HG02678 (cell line): Measurements from ENCODE around the gene BMP8B.
"Not testable (repeated sequence)": the region's sequence is repeated elsewhere in the genome, so short reads cannot be mapped to it uniquely, and the experiment has no call there.

Experiments
- ATAC-seq: cut with Tn5 transposase; IDR thresholded peaks from one replicate; pipeline ENCODE4 v1.9.1; 2021; ENCODE audit warnings: mild to moderate bottlenecking, moderate library complexity; ENCODE audit not compliant: unreplicated experiment

The BMP8B gene

DNA sequence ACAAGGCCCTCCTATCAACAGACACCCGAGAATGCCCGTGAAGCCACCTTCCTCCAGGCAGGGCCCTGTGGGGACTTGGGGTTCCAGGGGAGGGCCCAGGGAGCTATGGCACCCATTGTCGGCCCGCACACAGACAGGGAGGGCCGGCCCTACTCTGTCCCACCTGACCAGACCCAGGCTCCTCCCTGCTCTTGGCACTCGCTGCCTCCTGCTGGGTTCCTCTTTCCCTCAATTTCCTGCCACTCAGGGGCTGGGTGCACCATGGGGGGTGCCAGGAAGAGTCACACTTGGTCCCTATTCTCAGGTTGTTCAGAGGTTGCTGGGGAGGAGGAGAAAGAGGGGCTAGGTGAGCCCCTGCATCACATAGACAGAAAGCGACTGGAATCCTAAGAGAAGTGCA is 9.5 kb downstream of the BMP8B start:
- no peak for ATAC-seq

DNA sequence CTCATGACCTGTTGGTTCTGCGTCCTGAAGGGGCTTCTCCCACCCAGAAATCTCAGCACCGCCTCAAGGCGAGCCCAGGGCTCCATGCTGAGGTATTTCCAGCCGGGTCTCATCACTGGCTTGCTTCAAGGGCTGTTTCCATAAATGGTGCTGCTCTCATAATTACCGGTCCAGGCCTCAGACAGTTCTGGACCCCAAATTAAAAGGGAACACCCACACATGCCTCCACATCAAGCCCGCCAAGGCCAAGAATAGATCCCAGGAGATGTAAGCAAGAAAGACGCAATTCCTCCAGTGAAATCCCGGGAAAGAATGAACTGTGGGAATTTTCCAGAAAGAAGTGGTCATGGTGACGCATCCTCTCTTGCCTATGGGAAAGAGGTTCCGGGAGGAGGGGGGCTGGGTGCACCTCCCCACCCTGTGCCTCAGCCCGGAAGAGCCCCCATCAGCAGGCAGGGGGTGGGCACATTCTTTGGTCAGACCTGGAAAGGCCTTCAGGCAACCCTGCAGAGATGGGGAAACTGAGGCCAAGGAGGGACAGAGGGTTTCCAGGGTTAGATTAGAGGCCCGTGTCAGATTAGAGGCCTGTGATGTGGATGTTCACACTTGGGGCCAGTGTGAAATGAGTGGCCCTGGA is 10.1 kb downstream of the BMP8B start:
- ATAC-seq: not testable (repeated sequence)

DNA sequence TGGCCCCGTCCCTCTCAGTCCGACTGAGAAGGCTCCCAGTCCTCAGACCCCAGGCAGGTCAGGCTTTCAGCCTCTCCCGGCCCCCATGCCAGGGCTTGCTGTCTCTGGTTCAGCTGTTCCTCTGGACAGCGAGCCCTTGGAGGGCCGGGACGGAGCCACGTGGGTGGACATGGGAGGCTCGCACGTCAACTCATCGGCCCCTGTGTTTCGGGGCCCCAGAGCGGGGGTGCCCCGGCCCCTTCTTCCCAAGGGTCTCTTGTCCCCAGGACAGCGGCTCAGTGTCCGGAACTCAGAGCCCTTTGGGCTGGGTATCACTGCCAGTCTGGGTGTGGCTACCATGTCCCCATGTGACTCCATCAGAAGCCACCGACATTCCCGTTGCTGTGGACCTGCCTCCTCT is 10.8 kb downstream of the BMP8B start:
- not testable (repeated sequence) for ATAC-seq

DNA sequence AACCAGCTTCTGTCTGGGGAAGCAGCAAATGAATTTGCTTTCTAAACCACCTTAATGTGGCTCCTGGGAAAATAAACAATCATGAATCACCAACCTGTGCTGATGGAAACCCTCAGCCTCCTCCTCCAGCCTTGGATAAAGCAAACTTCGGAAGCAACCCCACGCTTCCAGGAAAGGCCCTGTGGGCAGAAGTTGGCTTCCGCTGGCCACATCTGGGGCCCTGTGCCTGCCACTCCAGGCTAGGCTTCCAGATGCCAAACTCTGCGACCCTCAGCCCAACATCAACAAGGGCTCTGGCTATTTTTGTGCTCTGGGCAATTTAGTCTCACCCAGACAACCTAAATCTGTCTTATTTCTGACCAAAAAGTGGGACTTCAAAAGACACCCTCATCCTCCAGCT is 11.4 kb downstream of the BMP8B start:
- no peak for ATAC-seq

DNA sequence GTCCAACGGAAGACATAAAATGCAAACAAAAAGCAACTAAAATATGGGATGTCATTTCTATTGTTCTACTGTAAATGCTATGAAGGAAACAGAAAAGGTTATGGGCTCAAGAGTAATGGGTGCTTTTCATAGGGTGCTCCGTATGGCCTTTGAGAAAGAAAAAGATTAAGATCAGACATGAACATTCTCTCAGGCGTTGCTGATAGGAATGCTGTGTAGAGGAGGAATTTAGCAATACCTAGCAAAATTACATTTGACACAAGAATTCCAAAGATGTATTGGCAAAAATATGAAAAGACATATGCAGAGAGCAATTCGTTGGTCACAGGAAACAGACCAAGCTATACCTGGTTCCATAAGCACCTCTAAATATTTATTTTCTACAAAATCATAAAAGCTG is 11.8 kb downstream of the BMP8B start:
- ATAC-seq: no peak

DNA sequence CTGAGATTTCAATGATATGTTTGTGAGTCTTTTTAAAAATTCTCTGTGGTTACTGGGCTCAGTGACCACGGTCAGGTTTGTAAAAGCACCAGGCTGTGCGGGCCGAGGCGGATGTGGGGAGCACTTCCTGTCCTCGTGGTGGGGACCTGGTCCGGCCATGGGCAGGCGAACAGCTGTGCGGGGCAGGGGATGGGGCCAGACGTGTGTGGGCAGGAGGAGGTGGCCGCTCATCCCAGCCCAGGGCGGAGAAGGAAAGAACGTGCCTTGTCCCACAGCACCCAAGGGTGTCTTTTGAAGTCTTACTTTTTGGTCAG is 12.3 kb downstream of the BMP8B start:
- ATAC-seq: peak; percentile 68

DNA sequence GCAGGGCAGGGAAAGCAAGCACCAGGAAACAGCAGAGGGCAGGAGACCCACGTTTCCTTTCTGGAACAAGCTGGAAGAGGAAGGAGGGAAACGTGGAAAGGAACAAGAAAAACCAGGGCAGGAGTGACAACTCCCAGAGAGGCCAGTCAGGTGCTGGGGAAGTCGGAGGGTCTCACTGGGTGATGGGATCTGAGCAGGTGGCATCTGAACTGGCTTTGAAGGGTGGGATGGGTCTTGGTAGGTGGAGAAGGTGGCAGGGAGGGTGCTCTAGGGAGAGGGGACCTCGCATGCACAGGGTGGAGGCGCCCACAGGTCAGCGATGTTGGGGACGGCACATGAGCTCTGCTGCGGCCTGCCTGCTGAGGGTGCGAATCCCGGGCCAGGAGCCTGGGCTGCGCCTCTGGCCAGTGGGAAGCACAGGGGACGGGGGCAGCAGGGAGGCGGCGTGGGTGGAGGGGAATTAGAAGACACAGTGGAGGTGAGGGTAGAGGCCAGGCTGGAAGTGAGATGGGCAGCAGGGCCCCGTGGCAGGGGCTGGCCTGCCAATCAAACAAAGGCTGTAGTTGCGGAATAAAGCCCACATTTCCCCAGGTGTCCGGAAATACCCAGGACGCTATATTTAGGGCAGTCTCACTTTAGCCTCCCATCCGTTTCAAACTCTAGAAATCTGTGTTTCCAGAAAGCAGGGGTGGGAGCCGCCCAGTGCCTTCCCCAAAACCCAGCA is 12.8 kb downstream of the BMP8B start:
- ATAC-seq: peak; percentile 58

DNA sequence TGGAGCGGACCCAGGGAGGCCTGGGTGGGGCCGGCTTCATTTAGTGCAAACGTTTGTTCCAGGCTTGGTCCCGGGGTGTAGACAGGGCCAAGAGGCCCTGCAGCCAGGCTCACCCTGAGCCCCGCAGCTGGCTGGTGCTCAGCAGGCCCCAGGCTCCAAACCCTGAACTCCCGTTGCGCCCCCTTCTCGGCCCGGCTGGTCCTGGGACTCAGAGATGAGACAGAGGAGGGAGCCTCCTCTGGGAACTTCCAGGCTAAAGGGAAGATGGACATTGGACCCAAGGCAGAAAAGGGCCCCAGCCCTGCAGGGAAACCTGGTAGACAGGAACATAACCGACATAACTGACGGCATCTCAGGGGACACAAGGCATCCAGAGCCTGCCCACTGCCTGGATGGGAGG is 13.5 kb downstream of the BMP8B start:
- ATAC-seq: not testable (repeated sequence)

DNA sequence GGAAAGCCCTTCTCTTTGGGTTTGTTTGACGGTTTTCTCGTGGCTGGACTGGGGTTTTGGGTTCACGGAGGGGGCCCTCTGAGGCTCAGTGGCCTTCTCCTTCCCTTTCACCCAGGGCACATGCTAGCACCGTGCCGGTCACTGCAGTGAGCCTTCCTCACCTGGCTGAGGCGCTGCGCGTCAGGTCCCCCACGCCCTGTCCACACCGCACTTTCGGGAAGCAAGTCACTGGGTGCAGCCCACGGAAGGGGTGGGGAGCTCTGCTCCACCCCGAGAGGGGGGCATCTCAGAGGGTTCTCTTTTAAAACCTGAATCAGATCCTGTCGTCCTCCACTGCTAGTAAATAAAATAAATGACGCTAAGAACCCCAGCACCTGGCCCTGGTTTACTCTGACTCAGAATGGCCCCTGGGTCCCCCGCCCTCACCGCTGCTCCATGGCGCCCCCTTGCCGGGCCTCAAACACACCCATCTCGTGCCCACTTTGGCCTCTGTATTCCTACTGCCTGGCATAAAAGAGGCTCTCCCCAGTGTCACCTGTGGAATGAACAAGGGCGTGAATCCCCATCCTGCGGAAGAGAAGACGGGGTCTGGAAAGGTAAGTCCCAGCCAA is 15.2 kb downstream of the BMP8B start:
- ATAC-seq: not testable (repeated sequence)

DNA sequence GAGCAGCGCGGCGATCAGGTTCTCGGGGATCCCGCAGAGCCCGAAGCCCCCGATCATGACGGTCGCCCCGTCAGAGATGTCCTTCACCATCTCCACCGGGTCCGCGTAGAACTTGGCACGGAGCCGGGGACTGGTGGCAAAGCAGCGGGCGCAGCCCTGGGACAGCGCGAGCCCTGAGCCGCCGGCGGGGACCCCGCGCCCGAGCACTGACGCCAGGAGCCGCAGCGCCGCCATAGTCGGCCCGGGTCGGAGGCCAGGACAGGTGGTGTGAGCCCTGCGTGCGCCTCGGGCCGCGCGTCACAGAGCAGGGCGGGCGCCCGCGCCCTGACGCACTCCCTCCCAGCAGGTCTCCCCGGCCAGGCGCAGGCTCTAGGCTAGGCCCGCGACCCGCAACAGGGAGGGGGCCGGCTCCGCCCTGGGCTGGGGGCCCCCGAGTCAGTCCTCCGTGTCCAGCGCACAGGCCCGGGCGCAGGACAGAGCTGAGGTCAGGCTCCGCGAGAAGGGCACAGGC is 17.6 kb downstream of the BMP8B start, which contains the start of gene OXCT2:
OXCT2 (minus strand) TSS at position 327 of the 511 bp plus-strand sequence; CDS start at position 234, 93 bp downstream.
- ATAC-seq: not testable (repeated sequence)

DNA sequence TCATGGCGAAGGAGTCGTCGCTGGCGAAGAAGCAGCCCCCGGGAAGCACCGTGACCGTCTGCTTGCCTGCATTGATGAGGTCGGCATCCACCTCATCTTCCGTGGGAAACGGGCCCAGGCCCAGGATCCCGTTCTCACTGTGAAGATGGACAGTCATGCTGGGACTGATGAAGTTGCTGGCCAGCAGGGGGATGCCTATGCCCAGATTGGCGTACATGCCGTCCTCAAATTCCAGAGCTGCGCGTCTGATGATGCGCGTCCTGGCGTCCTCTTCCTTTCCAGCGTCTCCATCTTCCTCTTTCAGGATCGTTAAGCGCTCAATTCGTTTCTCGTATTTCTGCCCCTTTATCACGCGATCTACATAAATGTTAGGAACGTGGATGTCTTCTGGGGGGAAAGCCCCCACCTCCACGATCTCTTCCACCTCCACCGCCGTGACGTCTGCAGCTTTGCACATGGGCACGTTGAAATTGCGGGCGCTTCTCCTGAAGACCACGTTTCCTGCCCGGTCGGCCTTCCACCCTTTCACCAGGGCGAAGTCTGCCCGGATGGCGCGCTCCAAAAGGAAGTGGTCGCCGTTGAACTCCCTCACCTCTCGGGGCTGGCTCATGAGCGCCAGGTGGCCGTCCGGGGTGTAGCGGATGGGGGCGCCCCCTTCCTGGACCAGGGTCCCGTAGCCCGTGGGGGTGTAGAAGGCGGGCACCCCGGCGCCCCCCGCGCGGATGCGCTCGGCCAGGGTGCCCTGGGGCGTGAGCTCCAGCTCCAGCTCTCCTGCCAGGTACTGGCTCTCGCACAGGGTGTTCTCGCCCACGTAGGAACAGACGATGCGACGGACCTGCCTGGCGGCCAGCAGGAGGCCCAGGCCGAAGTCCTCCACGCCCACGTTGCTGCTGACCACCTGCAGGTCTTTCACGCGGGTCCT is 18.3 kb downstream of the BMP8B start:
- not testable (repeated sequence) for ATAC-seq

DNA sequence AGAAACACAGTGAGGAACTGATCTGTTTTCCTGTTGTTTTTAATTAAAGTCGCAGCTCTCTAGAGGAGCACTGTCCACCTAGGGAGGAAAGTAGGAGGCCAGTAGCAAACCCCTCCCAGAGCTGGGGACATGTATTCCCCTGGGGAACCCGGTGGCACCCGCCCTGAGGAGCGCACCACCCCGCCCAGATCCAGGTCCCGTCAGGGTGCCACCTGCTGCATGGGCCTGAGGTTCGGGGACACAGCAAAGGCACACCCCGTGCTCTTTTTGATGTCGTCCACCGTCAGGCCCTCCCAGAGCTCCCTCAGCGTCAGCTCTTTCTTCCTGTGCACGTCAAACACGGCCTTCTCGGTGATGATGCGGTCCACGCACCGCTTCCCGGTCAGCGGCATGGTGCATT is 19.2 kb downstream of the BMP8B start:
- ATAC-seq: not testable (repeated sequence)

DNA sequence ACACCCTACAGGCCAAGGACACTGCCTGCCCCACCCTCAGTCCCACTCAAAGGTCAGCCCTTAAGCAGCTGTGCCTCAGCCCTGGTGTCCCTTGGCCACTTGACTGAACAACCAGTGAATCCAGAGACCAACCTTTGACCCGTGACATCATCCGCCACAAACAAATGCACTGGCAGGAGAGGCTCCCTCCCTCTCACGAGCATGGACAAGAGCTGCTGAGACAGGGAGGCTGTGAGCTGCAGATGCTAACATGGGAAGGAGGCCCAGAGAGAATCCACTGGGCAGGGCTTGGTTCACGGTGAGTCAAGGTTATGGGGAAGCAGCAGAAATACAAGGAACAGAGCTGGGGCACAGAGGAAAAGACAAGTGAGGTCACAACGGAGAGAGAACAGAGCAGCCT is 22.2 kb downstream of the BMP8B start:
- ATAC-seq: not testable (repeated sequence)

DNA sequence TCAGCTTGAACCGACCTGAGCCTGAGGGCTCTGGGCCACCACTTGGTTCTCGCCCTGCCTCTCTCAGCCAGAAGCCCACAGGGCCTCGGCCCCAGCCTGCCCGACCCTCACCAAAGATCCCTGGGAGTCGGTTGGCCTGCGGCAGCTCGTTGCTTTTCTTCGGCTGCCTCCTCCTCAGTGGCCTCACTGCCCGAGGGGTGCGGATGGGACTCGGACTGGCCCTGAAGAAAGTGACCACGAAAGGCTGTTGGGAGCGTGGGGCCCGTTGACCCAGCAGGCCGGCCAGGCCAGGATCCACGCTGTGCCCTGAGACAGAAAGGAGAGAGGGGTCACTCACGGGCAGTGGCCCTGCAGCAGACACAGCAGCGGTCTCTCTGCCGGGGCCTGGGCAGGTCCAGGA is 24.2 kb downstream of the BMP8B start:
- ATAC-seq: not testable (repeated sequence)

DNA sequence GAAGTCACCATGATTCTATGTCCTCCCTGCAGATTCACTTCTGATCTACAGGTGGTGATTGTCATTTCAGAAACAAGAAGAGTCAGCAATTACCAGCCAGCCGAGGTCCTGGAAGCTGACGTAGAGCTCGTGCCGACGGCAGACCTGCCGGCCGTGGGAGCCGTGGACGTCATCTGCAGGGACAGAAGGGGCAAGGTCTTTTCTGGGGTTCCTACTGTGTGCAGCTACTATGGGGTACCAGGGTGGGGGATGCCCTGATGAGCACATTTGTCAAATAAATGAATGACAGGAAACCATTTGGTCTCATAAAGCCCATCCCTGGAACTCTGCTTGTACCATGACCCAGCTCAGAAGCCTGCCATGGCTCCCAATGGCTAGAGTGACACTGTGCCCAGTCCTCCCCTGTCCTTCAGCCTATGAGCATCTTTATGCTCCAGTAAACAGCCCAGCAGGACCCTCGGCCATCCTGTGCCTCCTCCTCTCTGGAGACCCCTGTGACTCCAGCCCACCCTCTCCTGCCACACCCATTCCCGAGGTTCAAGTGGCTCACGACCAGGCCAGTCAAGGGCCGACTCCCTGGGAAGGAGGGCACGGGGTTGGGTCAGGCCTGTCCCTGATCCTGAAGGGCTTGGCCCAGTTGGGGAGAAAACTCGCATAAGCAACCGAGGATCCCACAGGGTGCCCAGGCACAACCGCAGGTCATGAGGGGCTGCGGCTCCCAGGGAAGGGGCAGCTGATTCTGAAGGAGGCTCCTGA is 24.9 kb downstream of the BMP8B start:
- ATAC-seq: not testable (repeated sequence)

DNA sequence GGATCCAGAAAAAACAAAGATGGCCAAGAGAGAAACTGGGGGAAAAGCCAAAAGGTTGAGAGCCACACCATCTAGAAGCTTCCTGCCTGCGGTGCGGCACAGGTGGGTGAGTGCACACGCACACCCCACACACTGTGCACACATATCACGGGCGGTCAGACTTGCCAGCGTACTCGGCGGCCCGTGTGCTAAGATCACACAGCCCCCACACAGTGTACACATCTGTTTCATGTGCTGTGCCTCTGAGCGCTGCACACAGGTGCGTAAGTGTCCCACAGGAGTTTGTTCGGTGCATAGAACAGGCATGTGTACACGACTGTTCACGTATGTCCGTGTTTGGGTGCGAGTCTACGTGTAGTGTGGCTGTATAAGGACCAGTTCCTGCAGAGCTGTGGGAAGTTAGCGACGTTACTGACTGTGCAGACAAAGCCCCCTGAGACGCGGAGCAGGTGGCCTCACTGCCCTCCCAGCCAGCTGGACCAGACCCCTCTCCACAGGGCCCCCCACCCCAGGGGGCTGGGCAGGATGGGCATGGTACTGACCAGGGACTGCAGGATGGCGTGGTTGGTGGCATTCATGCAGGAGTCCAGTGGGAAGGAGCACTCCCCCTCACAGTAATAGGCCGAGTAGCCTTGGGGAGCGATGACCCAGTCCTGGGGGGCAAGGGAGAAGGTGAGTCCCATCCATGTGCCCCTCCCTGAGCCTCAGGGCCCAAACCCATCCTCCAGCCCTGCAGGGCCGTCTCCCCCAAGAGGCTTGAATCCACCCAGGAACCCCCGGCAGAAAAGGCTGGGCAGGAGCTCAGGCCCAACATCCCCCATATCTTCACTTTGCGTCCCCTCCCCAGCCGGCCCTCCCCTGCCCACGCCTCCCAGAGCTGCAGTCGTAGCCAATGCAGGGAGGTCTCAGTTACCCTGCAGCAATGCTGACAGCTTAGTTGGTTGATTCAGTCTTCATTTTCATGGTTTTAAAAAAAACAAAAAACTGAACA is 25.8 kb downstream of the BMP8B start:
- ATAC-seq: no peak

DNA sequence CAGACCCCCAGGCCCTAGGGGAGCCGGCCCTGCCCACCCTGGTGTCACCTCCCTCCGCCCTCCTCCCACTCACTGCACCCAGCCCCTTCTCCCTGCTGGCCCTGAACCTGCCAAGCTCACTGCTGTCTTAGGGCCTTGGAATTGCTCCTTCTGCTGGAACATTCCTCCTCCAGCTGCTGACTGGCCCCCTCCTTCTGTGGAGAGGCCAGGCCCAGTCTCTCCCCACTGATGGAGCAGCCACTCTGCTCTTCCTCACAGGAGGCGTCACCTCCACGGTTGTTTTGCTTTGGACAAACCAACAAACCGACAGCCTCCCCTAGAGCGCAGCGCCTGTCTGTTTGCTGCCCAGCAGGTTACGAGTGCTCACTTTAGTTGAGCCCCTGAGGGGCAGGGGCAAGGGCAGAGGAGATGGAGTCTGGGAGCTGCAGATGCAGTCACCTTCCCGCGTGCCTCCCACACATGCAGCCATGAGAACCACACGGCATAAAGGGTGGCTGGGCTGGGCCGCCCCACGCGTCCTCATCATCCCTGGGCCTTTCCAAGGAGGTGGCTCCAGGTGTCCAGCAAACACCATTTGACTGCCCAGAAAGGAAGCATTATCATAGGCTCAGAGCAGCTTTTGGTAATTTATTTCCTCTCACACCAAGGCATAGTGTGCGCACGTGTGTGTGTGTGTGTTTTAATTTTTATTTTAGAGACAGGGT is 27.0 kb downstream of the BMP8B start:
- no peak for ATAC-seq

DNA sequence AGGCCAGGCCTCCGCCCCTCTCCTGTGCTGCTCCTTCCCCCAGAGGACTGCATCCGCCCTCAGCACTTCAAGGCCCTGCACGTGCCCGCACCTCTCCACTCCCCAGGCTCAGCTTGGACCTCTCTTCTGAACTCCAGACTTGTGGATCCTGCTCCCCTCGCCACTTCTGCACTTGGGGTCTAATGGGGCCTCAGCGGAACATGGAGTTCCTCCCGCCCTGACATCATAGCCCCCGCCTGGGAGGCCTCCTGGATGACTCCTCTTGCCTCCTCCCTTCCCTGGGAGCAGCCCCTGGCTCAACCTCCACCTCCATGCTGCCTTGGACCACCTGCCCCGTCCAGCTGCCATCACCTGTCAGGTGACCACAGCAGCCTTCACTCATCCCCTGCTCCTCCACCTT is 27.6 kb downstream of the BMP8B start:
- ATAC-seq: no peak
